Neural progenitor cell (in vitro differentiated cells): ENCODE data around the gene TMEM242. TPM values are rescaled to one million over a fixed set of nuclear protein-coding genes. Genes with fewer than 3 reads are reported as not detected.

Experiments used
- DNase-seq: peaks from one replicate; pipeline ENCODE4 v3.0.0-alpha.2; 2016; ENCODE audit warnings: low spot score
- H2AFZ ChIP-seq: fragments of 200-600 bp; sonication (generic); replicated peaks from 2 replicates; pipeline ENCODE4 v1.6.1; 2016; ENCODE audit warnings: antibody characterized with exemption
- H3F3A ChIP-seq: fragments of 200-600 bp; sonication (generic); 2 replicates; pipeline ENCODE4 v1.6.1; 2016; ENCODE audit warnings: antibody characterized with exemption, low read depth
- H3K27ac ChIP-seq: fragments of 200-600 bp; sonication (generic); 2 replicates; pipeline ENCODE4 v1.5.1; 2016; ENCODE audit warnings: mild to moderate bottlenecking
- H3K27me3 ChIP-seq: fragments of 200-600 bp; sonication (generic); 2 replicates; pipeline ENCODE4 v1.6.1; 2016; ENCODE audit warnings: mild to moderate bottlenecking, moderate library complexity
- H3K36me3 ChIP-seq: fragments of 200-600 bp; sonication (generic); 2 replicates; pipeline ENCODE4 v1.5.1; 2016
- H3K4me1 ChIP-seq: fragments of 200-600 bp; sonication (generic); 2 replicates; pipeline ENCODE4 v1.6.1; 2016; ENCODE audit warnings: mixed run types
- H3K4me2 ChIP-seq: fragments of 200-600 bp; sonication (generic); 2 replicates; pipeline ENCODE4 v1.6.1; 2016
- H3K4me3 ChIP-seq: fragments of 200-600 bp; sonication (generic); 2 replicates; pipeline ENCODE4 v1.5.1; 2016
- H3K79me2 ChIP-seq: fragments of 200-600 bp; sonication (generic); 2 replicates; pipeline ENCODE4 v1.6.1; 2016; ENCODE audit warnings: low read depth
- H3K9ac ChIP-seq: fragments of 200-600 bp; sonication (generic); 2 replicates; pipeline ENCODE4 v1.6.1; 2016
- H3K9me3 ChIP-seq: fragments of 200-600 bp; sonication (generic); 2 replicates; pipeline ENCODE4 v1.5.1; 2016; ENCODE audit warnings: low read depth
- H4K20me1 ChIP-seq: fragments of 200-600 bp; sonication (generic); 2 replicates; pipeline ENCODE4 v1.6.1; 2016; ENCODE audit warnings: low read depth
- H3K27ac Mint-ChIP-seq: 3 replicates; pipeline ENCODE4 v1.8.0; 2021; ENCODE audit warnings: mixed read lengths
- H3K27me3 Mint-ChIP-seq: 2 replicates; pipeline ENCODE4 v1.8.0; 2022; ENCODE audit warnings: low read depth, mild to moderate bottlenecking, inconsistent platforms, moderate library complexity, mixed read lengths; ENCODE audit not compliant: insufficient read depth
- H3K36me3 Mint-ChIP-seq: 3 replicates; pipeline ENCODE4 v1.8.0; 2021; ENCODE audit warnings: mixed read lengths
- H3K4me1 Mint-ChIP-seq: 3 replicates; pipeline ENCODE4 v1.8.0; 2021; ENCODE audit warnings: mixed read lengths
- H3K4me3 Mint-ChIP-seq: 3 replicates; pipeline ENCODE4 v1.8.0; 2021; ENCODE audit warnings: mild to moderate bottlenecking, moderate library complexity, mixed read lengths
- H3K9me3 Mint-ChIP-seq: 3 replicates; pipeline ENCODE4 v1.8.0; 2020; ENCODE audit warnings: mixed read lengths
- CTCF ChIP-seq: fragments of 200-600 bp; sonication (generic); IDR thresholded peaks from 2 replicates; pipeline ENCODE4 v1.5.1; 2017; ENCODE audit warnings: antibody characterized with exemption, mild to moderate bottlenecking
- EZH2 ChIP-seq: fragments of 200-600 bp; sonication (generic); IDR thresholded peaks from 2 replicates; pipeline ENCODE4 v1.6.1; 2017; ENCODE audit warnings: antibody characterized with exemption, mild to moderate bottlenecking, moderate library complexity
- EZH2phosphoT487 ChIP-seq: fragments of 200-600 bp; sonication (generic); IDR thresholded peaks from 2 replicates; pipeline ENCODE4 v1.6.1; 2017; ENCODE audit warnings: antibody characterized with exemption
- total RNA-seq: library from RNA; depleted of rRNA; stranded (reverse); fragments of >200 nt; gene quantifications from 2 replicates; pipeline ENCODE4 v1.2.3, GENCODE V29; 2015; ENCODE audit warnings: low replicate concordance

Gene TMEM242
- total RNA-seq, 1 donor from 2014 or later = 9.9 TPM

GRCh38 chr6:157283900-157284737, 39.2 kb downstream of the TMEM242 start:
- Histone ChIP-seq H3K9ac (no peak overlapping the region), H3K27me3 (peaks cover 6% of the 10 kb centered on the region), H3K27ac (no peak overlapping the region), H3K79me2 (no peaks in the 10 kb centered on the region), H3F3A (no peaks in the 10 kb centered on the region), H3K4me1 (no peaks in the 10 kb centered on the region), H3K36me3 (no peaks in the 10 kb centered on the region), H3K4me2 (no peak overlapping the region), H3K9me3 (no peaks in the 10 kb centered on the region), H2AFZ (no peak overlapping the region), H3K4me3 (no peak overlapping the region), H4K20me1 (no peaks in the 10 kb centered on the region)
- no peak for DNase-seq
- no peak for TF ChIP-seq EZH2phosphoT487
- no peak for TF ChIP-seq CTCF
- no peak for TF ChIP-seq EZH2
- H3K9me3 Mint-ChIP-seq = no peaks in the 10 kb centered on the region
- H3K27me3 Mint-ChIP-seq = no peaks in the 10 kb centered on the region
- H3K36me3 Mint-ChIP-seq = peaks cover 2% of the 10 kb centered on the region
- H3K4me3 Mint-ChIP-seq = no peak overlapping the region
- peaks cover 3% of the 10 kb centered on the region for H3K4me1 Mint-ChIP-seq
- no peak overlapping the region for H3K27ac Mint-ChIP-seq

DNA sequence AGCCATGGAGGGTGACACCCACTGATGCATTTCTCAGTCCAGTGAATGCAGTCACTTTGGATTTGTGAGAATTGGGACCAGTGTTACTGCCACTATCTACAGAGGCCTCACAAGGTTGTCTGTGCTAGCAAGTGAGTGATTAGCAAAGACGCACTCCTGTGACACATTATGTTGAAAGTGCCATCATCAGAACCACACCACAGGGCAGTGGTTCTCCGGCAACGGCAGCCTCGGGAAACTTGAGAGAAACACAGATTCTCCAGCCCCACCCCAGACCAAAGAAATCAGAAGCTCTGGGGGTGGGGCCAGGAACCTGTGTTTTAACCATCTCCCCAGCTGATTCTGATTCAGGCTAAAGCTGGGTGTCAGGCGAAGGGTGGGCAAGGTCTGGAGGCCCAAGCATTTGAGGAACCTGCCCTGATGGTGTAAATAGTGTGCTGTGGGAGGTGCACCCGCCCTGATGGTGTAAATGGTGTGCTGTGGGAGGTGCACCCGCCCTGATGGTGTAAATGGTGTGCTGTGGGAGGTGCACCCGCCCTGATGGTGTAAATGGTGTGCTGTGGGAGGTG, 39.9 kb downstream of the TMEM242 start:
- no peaks in the 10 kb centered on the region for H4K20me1 ChIP-seq
- DNase-seq = no peak
- H3K4me3 Mint-ChIP-seq = no peak overlapping the region

GRCh38 chr6:157282284-157282683, 41.0 kb downstream of the TMEM242 start:
- Histone ChIP-seq H3K27ac (no peak overlapping the region), H3K79me2 (no peaks in the 10 kb centered on the region), H3K4me3 (no peak overlapping the region), H3K9ac (no peak overlapping the region), H2AFZ (no peak overlapping the region), H3K36me3 (no peaks in the 10 kb centered on the region), H3K4me1 (peaks cover 12% of the 10 kb centered on the region), H3K9me3 (no peaks in the 10 kb centered on the region), H3K27me3 (peaks cover 6% of the 10 kb centered on the region), H3K4me2 (no peak overlapping the region), H3F3A (peaks cover 3% of the 10 kb centered on the region), H4K20me1 (no peaks in the 10 kb centered on the region)
- Mint-ChIP-seq H3K4me3 (no peak overlapping the region), H3K27ac (peak overlapping the region; percentile 50), H3K9me3 (no peaks in the 10 kb centered on the region), H3K4me1 (peaks cover 17% of the 10 kb centered on the region), H3K27me3 (no peaks in the 10 kb centered on the region), H3K36me3 (no peaks in the 10 kb centered on the region)
- TF ChIP-seq EZH2phosphoT487 (no peak), EZH2 (no peak), CTCF (no peak)
- no peak for DNase-seq

More for the DNA sequence above, 39.9 kb downstream of the TMEM242 start:
- no peaks in the 10 kb centered on the region for H3K9me3 ChIP-seq
- no peaks in the 10 kb centered on the region for H3K36me3 Mint-ChIP-seq
- no peak overlapping the region for H3K27ac ChIP-seq
- no peaks in the 10 kb centered on the region for H3K27me3 Mint-ChIP-seq
- H3K27ac Mint-ChIP-seq = no peak overlapping the region
- H3K79me2 ChIP-seq = no peaks in the 10 kb centered on the region
- H3K9ac ChIP-seq = no peak overlapping the region
- TF ChIP-seq EZH2phosphoT487 = no peak
- TF ChIP-seq CTCF = no peak
- TF ChIP-seq EZH2 = no peak
- peaks cover under 1% of the 10 kb centered on the region for H3K4me1 ChIP-seq
- peaks cover 6% of the 10 kb centered on the region for H3K27me3 ChIP-seq
- peaks cover 6% of the 10 kb centered on the region for H3K4me1 Mint-ChIP-seq
- H3K9me3 Mint-ChIP-seq = no peaks in the 10 kb centered on the region
- no peaks in the 10 kb centered on the region for H3K36me3 ChIP-seq
- no peak overlapping the region for H3K4me2 ChIP-seq
- no peak overlapping the region for H3K4me3 ChIP-seq
- H2AFZ ChIP-seq = no peak overlapping the region
- H3F3A ChIP-seq = no peaks in the 10 kb centered on the region
